Measurements from ENCODE around the gene PPIL6. TPM values are rescaled to one million over a fixed set of nuclear protein-coding genes. Genes with fewer than 3 reads are reported as not detected.
"Not testable (repeated sequence)": the region's sequence is repeated elsewhere in the genome, so short reads cannot be mapped to it uniquely, and the experiment has no call there.

The PPIL6 gene
- total RNA-seq, 3 donors from 2014 or later: 0.67 to 5.5 (median 2.9) TPM

DNA sequence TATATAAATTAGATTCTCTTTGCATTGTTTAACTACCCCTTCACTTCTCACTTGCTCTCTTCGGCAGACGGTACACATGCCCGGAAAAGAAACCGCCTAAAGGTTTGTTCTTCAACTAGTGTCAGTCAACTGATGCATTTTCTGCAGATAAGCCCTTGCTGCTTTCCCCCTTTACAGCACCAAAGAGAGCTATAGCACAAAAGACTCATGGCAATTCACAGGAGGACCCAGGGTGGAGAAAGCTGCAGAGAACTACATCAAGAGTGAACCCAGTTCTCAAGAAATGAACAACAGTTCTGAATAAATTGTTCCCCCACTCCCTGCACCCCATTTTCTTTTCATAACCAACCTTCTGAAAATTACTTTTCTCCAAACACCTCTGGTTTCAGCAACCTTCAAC, 67.1 kb downstream of the PPIL6 start:
- TF ChIP-seq, protein P1, sequence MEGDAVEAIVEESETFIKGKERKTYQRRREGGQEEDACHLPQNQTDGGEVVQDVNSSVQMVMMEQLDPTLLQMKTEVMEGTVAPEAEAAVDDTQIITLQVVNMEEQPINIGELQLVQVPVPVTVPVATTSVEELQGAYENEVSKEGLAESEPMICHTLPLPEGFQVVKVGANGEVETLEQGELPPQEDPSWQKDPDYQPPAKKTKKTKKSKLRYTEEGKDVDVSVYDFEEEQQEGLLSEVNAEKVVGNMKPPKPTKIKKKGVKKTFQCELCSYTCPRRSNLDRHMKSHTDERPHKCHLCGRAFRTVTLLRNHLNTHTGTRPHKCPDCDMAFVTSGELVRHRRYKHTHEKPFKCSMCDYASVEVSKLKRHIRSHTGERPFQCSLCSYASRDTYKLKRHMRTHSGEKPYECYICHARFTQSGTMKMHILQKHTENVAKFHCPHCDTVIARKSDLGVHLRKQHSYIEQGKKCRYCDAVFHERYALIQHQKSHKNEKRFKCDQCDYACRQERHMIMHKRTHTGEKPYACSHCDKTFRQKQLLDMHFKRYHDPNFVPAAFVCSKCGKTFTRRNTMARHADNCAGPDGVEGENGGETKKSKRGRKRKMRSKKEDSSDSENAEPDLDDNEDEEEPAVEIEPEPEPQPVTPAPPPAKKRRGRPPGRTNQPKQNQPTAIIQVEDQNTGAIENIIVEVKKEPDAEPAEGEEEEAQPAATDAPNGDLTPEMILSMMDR (IDR thresholded peaks at IDR 0.05): no peak
- H3K9me3 ChIP-seq: no peaks in the 10 kb centered on the region
- ATAC-seq (no peak), DNase-seq (no peak)
- no peak overlapping the region for H3K4me3 ChIP-seq
- peaks cover 9% of the 10 kb centered on the region for H3K36me3 ChIP-seq (ENCODE audit: low read depth)
- H3K4me1 ChIP-seq (ENCODE audit: low read depth): no peaks in the 10 kb centered on the region
- intact Hi-C loops (cut with DNase I, micrococcal nuclease): no loop called here

DNA sequence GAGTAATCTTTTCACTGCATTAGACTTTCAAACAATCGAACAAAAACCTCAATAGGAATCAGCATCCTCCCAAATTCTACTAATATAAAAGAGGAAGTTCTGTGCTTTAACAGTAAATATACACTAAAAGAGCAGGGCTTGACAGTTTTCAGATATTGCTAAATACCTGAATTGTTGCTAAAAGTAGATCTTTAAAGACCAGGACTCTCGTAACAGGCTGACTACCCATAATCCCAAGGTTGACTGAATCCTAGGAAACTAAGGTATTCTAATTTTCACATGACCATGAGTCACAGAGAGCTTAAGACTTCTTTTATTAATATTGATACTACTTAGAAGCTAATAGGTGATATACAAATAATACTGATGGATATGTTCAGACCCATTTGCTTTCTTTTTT, 68.3 kb downstream of the PPIL6 start:
- TF ChIP-seq, protein P1 (IDR thresholded peaks at IDR 0.05): no peak
- Histone ChIP-seq H3K36me3 (ENCODE audit: low read depth) (peaks cover 9% of the 10 kb centered on the region), H3K4me1 (ENCODE audit: low read depth) (no peaks in the 10 kb centered on the region), H3K9me3 (no peaks in the 10 kb centered on the region), H3K4me3 (no peak overlapping the region)
- intact Hi-C loops (cut with DNase I, micrococcal nuclease): no loop called here
- ATAC-seq (no peak), DNase-seq (no peak)

DNA sequence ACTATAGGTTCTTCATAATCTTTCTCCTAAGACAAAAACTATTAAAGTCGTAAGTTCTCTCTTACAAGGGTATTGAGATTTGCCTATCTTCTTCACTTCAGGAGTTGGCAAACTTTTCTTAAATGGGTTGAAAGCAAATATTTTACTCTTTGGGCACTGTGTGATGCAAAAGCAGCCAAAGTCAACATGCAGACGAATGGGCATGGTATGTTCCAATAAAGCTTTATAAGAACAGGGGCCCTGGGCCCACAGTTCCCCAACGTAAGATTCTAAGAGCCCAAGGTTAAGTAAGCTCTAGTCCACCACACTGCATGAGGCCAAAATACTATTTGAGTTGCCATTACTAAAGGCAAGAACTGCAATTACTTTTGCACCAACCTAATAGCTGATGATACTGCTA, 69.6 kb downstream of the PPIL6 start:
- intact Hi-C loops (cut with DNase I, micrococcal nuclease): no loop called here
- no peak overlapping the region for H3K4me3 ChIP-seq
- no peaks in the 10 kb centered on the region for H3K9me3 ChIP-seq
- H3K4me1 ChIP-seq (ENCODE audit: low read depth): no peaks in the 10 kb centered on the region
- ATAC-seq (no peak), DNase-seq (no peak)
- TF ChIP-seq, protein P1 (IDR thresholded peaks at IDR 0.05): no peak
- peaks cover 9% of the 10 kb centered on the region for H3K36me3 ChIP-seq (ENCODE audit: low read depth)

- Histone ChIP-seq H3K36me3 (ENCODE audit: low read depth) (peaks cover 9% of the 10 kb centered on the region), H3K9me3 (no peaks in the 10 kb centered on the region), H3K4me1 (ENCODE audit: low read depth) (no peaks in the 10 kb centered on the region), H3K4me3 (no peak overlapping the region)
- TF ChIP-seq, protein P1 (IDR thresholded peaks at IDR 0.05): no peak
- intact Hi-C loops (cut with DNase I, micrococcal nuclease): no loop called here
- DNase-seq (no peak), ATAC-seq (no peak)
Measured at GRCh38 chr6:109370336-109370735, 70.1 kb downstream of the PPIL6 start.

GRCh38 chr6:109369728-109370127, 70.7 kb downstream of the PPIL6 start:
- no peak for ATAC-seq
- TF ChIP-seq, protein P1 (IDR thresholded peaks at IDR 0.05): no peak
- H3K36me3 ChIP-seq (ENCODE audit: low read depth): peaks cover 9% of the 10 kb centered on the region

GRCh38 chr6:109364382-109365078, 75.9 kb downstream of the PPIL6 start:
- ATAC-seq; DNase-seq; H3K4me3 ChIP-seq; intact Hi-C loops (cut with DNase I, micrococcal nuclease); H3K9me3 ChIP-seq; H3K4me1 ChIP-seq (ENCODE audit: low read depth); H3K36me3 ChIP-seq (ENCODE audit: low read depth): not testable (repeated sequence)

More at GRCh38 chr6:109369728-109370127, 70.7 kb downstream of the PPIL6 start:
- H3K4me3 ChIP-seq: no peak overlapping the region
- no peaks in the 10 kb centered on the region for H3K4me1 ChIP-seq (ENCODE audit: low read depth)
- no peak for DNase-seq
- intact Hi-C loops (cut with DNase I, micrococcal nuclease): no loop called here
- no peaks in the 10 kb centered on the region for H3K9me3 ChIP-seq
